ENCODE results near the gene C3orf18. TPM values are rescaled to one million over a fixed set of nuclear protein-coding genes. Genes with fewer than 3 reads are reported as not detected.
A peak's percentile ranks its signal among the peaks of the same experiment; 100 is the strongest.

C3orf18 gene
- total RNA-seq, 1 donor from 2014 or later: 10.8 TPM

DNA sequence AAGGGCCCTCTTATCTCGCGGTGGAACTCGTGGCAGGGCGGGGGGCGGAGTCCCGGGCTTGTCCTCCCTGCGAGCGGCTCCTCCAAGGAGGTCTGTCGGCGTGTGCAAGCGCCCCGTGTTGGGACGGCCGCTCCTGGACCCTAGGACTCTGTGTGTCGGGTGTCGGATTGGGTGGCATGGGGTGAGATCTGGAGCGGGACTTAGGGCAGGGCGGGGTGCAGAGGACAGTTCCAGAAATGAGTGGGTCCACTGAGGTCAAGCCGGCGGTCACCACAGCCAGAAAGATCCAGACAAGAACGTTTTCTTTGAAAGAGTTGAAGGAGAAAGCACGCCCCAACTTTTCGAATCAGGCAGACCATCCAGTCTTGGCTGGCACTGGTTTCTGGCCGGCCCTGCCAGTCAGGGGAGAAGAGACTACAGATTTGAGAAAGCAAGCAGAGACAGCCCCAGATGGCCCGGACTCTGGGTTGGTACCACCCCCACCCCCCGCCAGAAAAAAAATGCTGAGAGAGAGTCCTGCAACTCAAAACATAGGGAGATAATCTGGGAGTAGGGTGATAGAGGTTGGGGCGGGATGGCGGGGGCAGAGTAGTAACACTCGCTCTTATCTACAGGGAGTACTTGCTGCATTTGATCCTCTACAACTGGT, 44.8 kb upstream of the C3orf18 start:
- Histone ChIP-seq H3K27me3 (no peaks in the 10 kb centered on the region), H3K4me1 (peaks cover 62% of the 10 kb centered on the region), H3K27ac (peak overlapping the region; percentile 91), H3K4me3 (peak overlapping the region; percentile 79 to 89), H3K9me3 (no peaks in the 10 kb centered on the region), H3K36me3 (peaks cover 0 to 6% of the 10 kb centered on the region in 2 donors)
- DNase-seq (ENCODE audit: extremely low spot score in 2 of 2): no peak
- intact Hi-C loops (cut with DNase I): loop anchor here (1.0 kb wide), 1 partner anchor 41 kb away; no protein-coding TSS in a partner anchor
- TF ChIP-seq POLR2A (IDR thresholded peaks at IDR 0.05) (no peak), CTCF (IDR thresholded peaks at IDR 0.05) (no peak), POLR2AphosphoS5 (IDR thresholded peaks at IDR 0.05; ENCODE audit: insufficient read depth in 1 of 2, low read depth in 1 of 2) (no peak)

DNA sequence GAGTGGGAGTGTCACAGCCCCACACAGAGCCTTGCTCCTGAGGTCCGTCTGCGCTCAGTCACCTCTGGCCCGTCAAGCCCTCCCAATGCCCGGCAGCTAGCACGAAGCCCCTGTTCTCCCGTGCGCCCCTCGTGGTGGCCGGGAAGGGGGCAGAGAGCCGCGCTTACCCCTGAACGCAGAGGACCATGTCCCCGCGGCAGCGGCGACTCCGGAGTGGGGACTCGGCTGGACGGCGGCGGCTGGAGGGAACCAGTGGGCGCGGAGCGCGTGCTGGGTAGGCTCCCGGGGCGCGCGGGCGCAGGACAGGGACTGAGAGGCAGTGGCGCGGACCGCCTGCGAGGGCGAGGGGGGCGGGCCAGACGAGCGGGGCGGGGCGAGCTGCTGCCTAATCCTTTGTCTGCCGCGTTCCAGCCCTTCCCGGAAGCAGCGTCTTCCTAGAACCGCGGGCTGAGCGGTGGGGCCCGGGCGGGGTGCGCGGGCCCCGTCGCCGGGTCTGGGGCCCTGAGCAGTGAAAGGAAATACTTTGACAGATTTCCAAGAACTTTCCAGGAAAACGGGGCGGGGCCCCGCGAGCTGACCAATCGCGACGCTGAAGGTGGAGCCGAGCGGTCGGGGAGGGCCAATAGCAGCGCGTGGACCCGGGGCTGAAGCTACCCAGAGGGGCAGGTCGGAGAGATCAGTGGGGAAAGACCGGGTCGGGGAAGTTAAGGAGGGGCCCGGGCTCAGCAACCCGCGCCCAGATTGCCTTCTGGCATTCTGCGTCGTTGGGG, 44.1 kb upstream of the C3orf18 start, which contains the start of gene CISH:
Gene CISH, minus strand, starts transcription at position 311 of the 770 bp plus-strand sequence. Its CDS starts 124 bp downstream, at position 187.
- intact Hi-C loops (cut with DNase I): loop anchor here (1.0 kb wide), 1 partner anchor 40 kb away; no protein-coding TSS in a partner anchor
- H3K36me3 ChIP-seq: peaks cover 0 to 10% of the 10 kb centered on the region in 2 donors
- peak within 1 kb of the TSS; percentile 79 to 89 for H3K4me3 ChIP-seq
- DNase-seq (ENCODE audit: extremely low spot score in 2 of 2): peak in 1 of 2 donors; percentile 98
- H3K27me3 ChIP-seq: no peaks in the 10 kb centered on the region
- H3K4me1 ChIP-seq: peaks cover 68% of the 10 kb centered on the region
- H3K9me3 ChIP-seq: no peaks in the 10 kb centered on the region
- peak within 1 kb of the TSS; percentile 91 for H3K27ac ChIP-seq
- peak; percentile 91 for TF ChIP-seq POLR2AphosphoS5 (IDR thresholded peaks at IDR 0.05; ENCODE audit: insufficient read depth in 1 of 2, low read depth in 1 of 2)
- peak in 2 of 3 experiments; percentile 5 to 25 for TF ChIP-seq CTCF (IDR thresholded peaks at IDR 0.05)
- peak in 1 of 2 donors; percentile 90 for TF ChIP-seq POLR2A (IDR thresholded peaks at IDR 0.05)

- no peak for DNase-seq (ENCODE audit: extremely low spot score in 2 of 2)
- intact Hi-C loops (cut with DNase I): no loop called here
- Histone ChIP-seq H3K4me3 (peak overlapping the region; percentile 79 to 89), H3K27me3 (no peaks in the 10 kb centered on the region), H3K9me3 (no peaks in the 10 kb centered on the region), H3K27ac (peak overlapping the region; percentile 91), H3K36me3 (peaks cover 0 to 10% of the 10 kb centered on the region in 2 donors), H3K4me1 (peaks cover 69% of the 10 kb centered on the region)
- peak in 1 of 3 experiments; percentile 13 for TF ChIP-seq CTCF (IDR thresholded peaks at IDR 0.05)
- no peak for TF ChIP-seq POLR2A (IDR thresholded peaks at IDR 0.05)
Measured at GRCh38 chr3:50610992-50611463, 43.5 kb upstream of the C3orf18 start.

GRCh38 chr3:50610181-50610971, 42.8 kb upstream of the C3orf18 start:
- Histone ChIP-seq H3K4me1 (peaks cover 71% of the 10 kb centered on the region), H3K9me3 (no peaks in the 10 kb centered on the region), H3K27ac (peak overlapping the region; percentile 91), H3K4me3 (peak overlapping the region; percentile 79 to 89), H3K27me3 (no peaks in the 10 kb centered on the region), H3K36me3 (peaks cover 0 to 10% of the 10 kb centered on the region in 2 donors)
- DNase-seq (ENCODE audit: extremely low spot score in 2 of 2): no peak
- TF ChIP-seq POLR2AphosphoS5 (IDR thresholded peaks at IDR 0.05; ENCODE audit: insufficient read depth in 1 of 2, low read depth in 1 of 2) (peak in 1 of 2 donors; percentile 8), CTCF (IDR thresholded peaks at IDR 0.05) (no peak), POLR2A (IDR thresholded peaks at IDR 0.05) (no peak)
- intact Hi-C loops (cut with DNase I): no loop called here

Measured in vagina (tissue), 2 donors.